NCI-H128 (cell line): ENCODE results near the gene GALNS.
"Not testable (repeated sequence)": the region's sequence is repeated elsewhere in the genome, so short reads cannot be mapped to it uniquely, and the experiment has no call there.

ENCODE experiments used
- DNase-seq: peaks from one replicate; lab custom pipeline; 2025; ENCODE audit not compliant: unreplicated experiment; lab: John Stamatoyannopoulos, UW

The GALNS gene

DNA sequence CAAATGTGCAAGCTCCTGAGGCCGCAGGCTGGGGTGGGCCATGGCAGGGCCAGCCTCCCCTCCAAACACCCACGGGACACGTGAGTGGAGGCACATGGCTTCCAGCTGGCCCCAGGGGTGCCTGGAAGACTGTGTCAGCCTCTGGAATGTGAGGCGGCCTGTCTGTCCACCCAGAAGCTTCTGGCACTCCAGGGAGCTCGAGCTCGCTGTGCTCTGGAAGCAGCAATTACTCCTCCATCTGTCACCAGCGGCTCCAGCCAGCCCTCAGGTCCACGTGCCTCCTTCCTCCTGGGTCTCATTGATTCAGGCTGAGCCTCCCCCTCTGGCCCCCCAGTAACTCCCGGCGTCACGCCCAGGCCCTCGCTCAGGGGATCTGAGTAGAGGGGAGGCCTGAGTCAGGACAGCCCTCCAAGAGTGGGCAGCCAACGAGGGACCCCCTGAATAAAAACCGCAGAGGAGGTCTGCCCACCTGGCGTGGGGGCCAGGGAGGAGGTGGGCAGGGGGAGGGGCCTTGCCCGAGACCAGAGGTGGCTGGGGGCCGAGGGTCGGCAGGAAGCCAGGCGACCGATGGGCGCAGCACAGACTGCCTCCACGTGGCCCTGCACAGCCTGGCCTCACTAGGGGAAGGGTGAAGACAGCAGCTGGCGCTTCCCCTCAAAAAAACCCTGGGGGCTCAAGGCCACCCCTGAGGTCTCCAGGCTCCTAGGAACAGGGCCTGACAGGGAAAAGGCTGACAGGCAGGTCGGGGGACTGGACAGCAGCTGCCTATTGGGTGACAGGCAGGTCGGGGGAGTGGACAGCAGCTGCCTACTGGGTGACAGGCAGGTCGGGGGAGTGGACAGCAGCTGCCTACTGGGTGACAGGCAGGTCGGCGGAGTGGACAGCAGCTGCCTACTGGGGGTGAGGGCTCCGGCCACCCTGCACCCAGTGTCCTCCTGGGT is 83.6 kb downstream of the GALNS start:
- DNase-seq: no peak

DNA sequence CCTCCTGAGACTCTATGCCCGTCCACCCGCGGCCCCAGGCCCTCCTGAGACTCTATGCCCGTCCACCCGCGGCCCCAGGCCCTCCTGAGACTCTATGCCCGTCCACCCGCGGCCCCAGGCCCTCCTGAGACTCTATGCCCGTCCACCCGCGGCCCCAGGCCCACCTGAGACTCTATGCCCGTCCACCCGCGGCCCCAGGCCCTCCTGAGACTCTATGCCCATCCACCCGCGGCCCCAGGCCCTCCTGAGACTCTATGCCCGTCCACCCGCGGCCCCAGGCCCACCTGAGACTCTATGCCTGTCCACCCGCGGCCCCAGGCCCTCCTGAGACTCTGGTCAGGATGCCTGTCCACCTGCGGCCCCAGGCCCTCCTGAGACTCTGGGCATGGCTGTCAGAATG is 85.0 kb downstream of the GALNS start:
- not testable (repeated sequence) for DNase-seq

- no peak for DNase-seq
These were observed 85.4 kb downstream of the GALNS start for GRCh38 chr16:88771294-88771772.

DNA sequence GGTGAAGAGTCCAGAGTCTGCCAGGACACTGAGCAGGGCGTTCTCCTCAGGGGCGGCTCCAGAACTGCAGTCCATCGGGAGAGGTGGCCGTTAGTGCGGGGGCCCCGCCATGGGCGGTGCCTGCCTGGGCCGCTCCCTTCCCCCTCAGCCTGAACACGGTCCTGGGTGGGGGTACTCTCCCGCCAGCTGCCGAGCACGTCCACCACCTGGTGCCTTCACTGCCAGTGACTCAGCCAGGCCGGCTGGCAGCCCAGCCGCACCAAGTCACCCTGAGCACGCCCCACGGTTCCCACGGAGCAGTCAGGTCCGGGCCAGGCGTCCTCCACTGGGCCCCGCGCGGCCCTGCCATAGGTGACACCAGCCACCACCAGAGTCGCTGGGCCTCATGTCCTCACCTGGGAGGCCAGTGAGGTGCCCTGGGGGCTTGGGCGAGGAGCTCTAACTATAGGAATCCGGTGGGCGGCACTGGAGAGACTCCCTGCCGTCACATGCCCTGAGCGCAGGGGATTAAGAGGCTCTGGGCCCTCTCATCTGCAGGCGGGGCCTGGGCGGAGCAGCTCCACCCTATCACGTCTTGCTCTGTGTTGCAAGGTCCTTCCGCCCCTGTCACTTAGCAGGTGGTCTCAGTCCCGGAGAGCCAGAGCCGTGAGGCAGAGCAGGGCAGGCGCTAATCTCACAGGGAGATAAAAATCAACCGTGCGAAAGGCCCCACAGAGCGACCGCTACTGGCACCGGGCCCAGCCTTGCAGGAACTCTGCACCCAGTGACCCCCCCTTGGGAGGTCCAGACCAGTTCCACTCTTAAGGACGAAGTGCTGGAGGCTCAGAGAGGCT is 86.1 kb downstream of the GALNS start:
- DNase-seq: no peak

- DNase-seq: no peak
These were observed 86.9 kb downstream of the GALNS start for GRCh38 chr16:88769617-88770460.

DNA sequence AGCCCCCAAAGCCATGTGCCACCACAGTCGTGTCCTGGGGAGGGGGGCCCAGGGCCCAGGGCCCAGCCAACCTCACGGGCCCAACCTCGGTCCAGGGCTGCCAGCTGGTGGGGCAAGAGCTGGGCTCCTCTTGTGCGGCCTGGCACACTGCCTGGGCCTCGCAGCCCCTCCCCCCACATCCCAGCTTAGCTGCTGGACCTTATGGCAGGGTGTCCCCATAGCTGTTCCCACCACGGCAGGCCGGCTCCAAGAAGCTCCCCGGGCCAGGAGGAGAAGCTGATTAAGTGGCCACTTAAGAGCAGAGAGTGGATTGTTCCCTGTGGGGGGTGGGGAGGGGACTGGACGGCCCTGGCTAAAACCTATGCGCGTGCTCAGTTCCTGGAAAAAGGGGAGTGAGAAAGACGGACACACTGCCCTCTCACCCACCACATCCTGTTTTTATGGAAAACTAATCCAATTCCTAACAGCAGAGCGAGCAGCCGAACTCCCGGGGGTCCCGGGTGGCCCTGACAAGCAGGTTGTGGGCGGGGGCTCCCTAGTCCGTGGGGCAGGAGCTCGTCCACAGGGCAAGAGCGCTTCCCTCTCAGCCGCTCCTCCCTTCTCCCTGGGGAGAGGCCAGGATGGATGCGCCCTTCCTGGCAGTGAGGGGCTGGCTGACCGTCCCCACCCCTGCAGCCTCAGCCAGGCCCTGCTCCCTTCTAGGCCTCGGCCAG is 88.5 kb downstream of the GALNS start:
- no peak for DNase-seq

DNA sequence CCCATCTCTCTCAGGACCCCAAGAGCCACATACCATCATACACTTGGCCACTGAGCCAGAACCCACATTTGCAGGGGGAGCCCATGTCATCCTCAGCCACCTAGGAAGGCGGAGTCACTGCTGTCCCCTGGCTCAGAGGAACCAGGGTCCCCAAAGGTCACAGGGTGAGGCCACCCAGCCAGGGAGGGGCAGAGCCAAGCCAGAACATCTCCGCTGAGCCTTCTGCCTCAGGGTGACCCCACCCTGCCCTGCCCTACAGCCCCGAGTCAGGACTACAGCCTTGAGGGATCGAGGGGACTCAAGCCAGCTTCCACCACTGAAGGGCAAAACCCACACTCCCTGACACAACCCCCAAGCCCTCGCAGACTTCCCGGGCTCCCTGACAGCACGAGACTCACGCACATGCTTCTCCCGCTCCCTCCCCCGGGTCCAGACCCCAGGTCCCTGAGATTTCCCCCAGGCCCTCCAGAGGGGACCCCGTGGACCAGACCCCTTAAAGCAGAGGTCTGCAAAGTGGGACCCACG is 89.1 kb downstream of the GALNS start:
- DNase-seq: no peak

GRCh38 chr16:88766975-88767374 is 89.8 kb downstream of the GALNS start:
- DNase-seq: no peak

DNA sequence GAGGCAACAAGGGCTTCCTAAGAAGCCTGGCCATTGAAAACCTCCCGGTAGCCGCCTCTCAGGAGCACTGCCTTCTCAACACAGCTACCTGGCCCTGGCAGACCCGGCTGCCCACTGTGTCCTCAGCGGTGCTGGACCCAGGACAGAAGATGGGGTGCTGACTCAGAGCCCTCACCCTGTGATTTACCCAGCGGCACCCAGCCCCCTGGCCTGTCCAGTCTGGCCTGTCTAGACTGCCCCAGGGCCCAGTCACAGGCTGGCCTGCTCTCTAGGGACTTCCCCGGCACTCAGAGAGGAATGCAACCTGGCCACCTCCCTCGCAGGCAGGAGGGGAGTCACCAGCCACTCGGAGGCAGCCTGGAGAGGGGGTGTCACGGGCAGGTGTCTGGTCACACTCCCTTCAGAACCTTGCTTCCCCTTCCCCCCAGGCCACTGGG is 91.8 kb downstream of the GALNS start:
- DNase-seq: no peak

- DNase-seq: no peak
These were observed 92.7 kb downstream of the GALNS start for GRCh38 chr16:88764080-88764479.
